Lower leg skin (tissue), 3 donors: Measurements from ENCODE around the gene SPARC.

Source experiments
- POLR2A ChIP-seq, 2 donors: fragments of 450-650 bp; IDR thresholded peaks; one replicate each; pipeline ENCODE4 v1.6.1; 2016 to 2017; ENCODE audit warnings: antibody characterized with exemption in 2 of 2, mild to moderate bottlenecking in 1 of 2, moderate library complexity in 1 of 2
- TF ChIP-seq, protein P1 (sequence below), 3 donors: fragments of 450-650 bp; IDR thresholded peaks; one replicate each; pipeline ENCODE4 v1.5.1; 2016; ENCODE audit warnings: antibody characterized with exemption in 3 of 3, mild to moderate bottlenecking in 3 of 3, moderate library complexity in 2 of 3

DNA sequence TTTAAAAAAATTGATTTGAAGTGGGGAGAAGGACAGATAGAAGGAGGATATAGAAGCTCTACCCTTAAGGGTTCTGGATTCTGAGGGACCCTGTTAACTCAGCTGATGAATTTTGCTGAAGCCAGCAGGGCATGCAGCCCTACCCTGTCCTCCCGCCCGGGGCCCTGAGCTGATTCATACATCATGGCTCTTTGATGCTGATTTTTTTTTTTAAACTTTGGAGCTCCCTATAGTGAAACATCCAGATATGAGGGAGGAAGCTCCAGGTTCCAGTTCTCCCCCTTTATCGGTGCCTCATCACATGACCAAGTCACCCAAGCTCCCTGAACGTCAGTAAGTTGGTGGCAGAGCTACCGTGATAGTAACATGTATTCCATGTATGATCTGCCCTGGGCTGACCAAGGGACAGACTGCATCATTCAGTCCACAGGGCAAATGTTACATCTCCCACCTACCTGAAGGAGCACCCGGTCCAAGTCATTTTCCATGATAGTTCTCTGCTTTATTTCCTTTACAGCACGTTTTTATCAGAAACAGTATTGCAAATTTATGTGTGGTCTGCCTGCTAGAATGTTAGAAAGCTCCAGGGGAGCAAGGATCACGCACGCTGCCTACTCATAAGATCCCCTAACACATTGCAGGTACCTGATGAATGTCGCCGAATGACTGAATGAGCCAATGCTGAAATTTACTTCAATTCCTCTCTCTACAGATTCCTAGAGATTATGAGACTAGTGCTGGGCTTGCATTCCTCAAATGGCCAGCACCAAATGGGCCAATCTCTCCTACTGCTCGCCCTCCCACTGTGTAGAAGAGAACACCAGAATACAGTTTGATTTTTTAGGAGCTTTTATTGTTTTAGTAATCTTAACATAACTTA lies 25.9 kb downstream of the SPARC start:
- TF ChIP-seq, protein P1, sequence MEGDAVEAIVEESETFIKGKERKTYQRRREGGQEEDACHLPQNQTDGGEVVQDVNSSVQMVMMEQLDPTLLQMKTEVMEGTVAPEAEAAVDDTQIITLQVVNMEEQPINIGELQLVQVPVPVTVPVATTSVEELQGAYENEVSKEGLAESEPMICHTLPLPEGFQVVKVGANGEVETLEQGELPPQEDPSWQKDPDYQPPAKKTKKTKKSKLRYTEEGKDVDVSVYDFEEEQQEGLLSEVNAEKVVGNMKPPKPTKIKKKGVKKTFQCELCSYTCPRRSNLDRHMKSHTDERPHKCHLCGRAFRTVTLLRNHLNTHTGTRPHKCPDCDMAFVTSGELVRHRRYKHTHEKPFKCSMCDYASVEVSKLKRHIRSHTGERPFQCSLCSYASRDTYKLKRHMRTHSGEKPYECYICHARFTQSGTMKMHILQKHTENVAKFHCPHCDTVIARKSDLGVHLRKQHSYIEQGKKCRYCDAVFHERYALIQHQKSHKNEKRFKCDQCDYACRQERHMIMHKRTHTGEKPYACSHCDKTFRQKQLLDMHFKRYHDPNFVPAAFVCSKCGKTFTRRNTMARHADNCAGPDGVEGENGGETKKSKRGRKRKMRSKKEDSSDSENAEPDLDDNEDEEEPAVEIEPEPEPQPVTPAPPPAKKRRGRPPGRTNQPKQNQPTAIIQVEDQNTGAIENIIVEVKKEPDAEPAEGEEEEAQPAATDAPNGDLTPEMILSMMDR (IDR thresholded peaks at IDR 0.05) = no peak
- TF ChIP-seq POLR2A (IDR thresholded peaks at IDR 0.05) = no peak
